ENCODE data around the gene NAV1.

Gene NAV1

GRCh38 chr1:201563941-201564340, 25.0 kb downstream of the NAV1 start:
- no peak for TF ChIP-seq FOXA1 (IDR thresholded peaks at IDR 0.05)
- TF ChIP-seq HDGF (IDR thresholded peaks at IDR 0.05; ENCODE audit: borderline replicate concordance) = no peak
- no peak for TF ChIP-seq BHLHE40 (IDR thresholded peaks at IDR 0.05; ENCODE audit: borderline replicate concordance)
- no peak for TF ChIP-seq ZNF384 (IDR thresholded peaks at IDR 0.05)
- no peak for TF ChIP-seq NFRKB (IDR thresholded peaks at IDR 0.05)
- no peak for TF ChIP-seq TARDBP (IDR thresholded peaks at IDR 0.05)
- TF ChIP-seq ELF4 (IDR thresholded peaks at IDR 0.05) = no peak
- no peak for TF ChIP-seq FOXM1 (IDR thresholded peaks at IDR 0.05; ENCODE audit: borderline replicate concordance)
- TF ChIP-seq SUZ12 (IDR thresholded peaks at IDR 0.05) = no peak
- no peak for TF ChIP-seq PKNOX1 (IDR thresholded peaks at IDR 0.05)
- TF ChIP-seq CTBP1 (IDR thresholded peaks at IDR 0.05; ENCODE audit: borderline replicate concordance) = no peak
- TF ChIP-seq ARNT (IDR thresholded peaks at IDR 0.05) = no peak
- no peak for TF ChIP-seq L3MBTL2 (conservative IDR thresholded peaks at IDR 0.05)
- no peak for TF ChIP-seq FOXK2 (IDR thresholded peaks at IDR 0.05)
- no peak for TF ChIP-seq SP1 (IDR thresholded peaks at IDR 0.05)
- no peak for TF ChIP-seq LEF1 (IDR thresholded peaks at IDR 0.05; ENCODE audit: borderline replicate concordance)
- ChIA-PET CTCF (interaction anchor here (3.0 kb wide), 1 partner anchor 140 kb away, joined by 7 read pairs; no protein-coding TSS in a partner anchor), POLR2A (no interaction called here)
- DNase-seq (ENCODE audit: extremely low spot score) = no peak

GRCh38 chr1:201565024-201565730, 26.2 kb downstream of the NAV1 start:
- POLR2A ChIA-PET = interaction anchor here (0.6 kb wide), 1 partner anchor 96 kb away, joined by 3 read pairs; no protein-coding TSS in a partner anchor
- no peak for TF ChIP-seq PKNOX1 (IDR thresholded peaks at IDR 0.05)
- TF ChIP-seq HDGF (IDR thresholded peaks at IDR 0.05; ENCODE audit: borderline replicate concordance) = no peak
- CTCF ChIA-PET = no interaction called here
- DNase-seq (ENCODE audit: extremely low spot score) = no peak

- no peak for TF ChIP-seq ELF4 (IDR thresholded peaks at IDR 0.05)
- TF ChIP-seq CTBP1 (IDR thresholded peaks at IDR 0.05; ENCODE audit: borderline replicate concordance) = no peak
- no peak for TF ChIP-seq FOXM1 (IDR thresholded peaks at IDR 0.05; ENCODE audit: borderline replicate concordance)
- TF ChIP-seq PKNOX1 (IDR thresholded peaks at IDR 0.05) = no peak
- CTCF ChIA-PET = no interaction called here
- no peak for DNase-seq (ENCODE audit: extremely low spot score)
- POLR2A ChIA-PET = no interaction called here
Observed at GRCh38 chr1:201565771-201566528, 27.0 kb downstream of the NAV1 start.

- DNase-seq (ENCODE audit: extremely low spot score) = no peak
- ChIA-PET CTCF (interaction anchor here (0.6 kb wide), 1 partner anchor 1271 kb away, joined by 3 read pairs; no protein-coding TSS in a partner anchor), POLR2A (no interaction called here)
- TF ChIP-seq PKNOX1 (IDR thresholded peaks at IDR 0.05) (no peak), NFRKB (IDR thresholded peaks at IDR 0.05) (no peak), FOXK2 (IDR thresholded peaks at IDR 0.05) (no peak), ZNF384 (IDR thresholded peaks at IDR 0.05) (no peak), CTBP1 (IDR thresholded peaks at IDR 0.05; ENCODE audit: borderline replicate concordance) (no peak), ARNT (IDR thresholded peaks at IDR 0.05) (no peak), HDGF (IDR thresholded peaks at IDR 0.05; ENCODE audit: borderline replicate concordance) (no peak), TARDBP (IDR thresholded peaks at IDR 0.05) (no peak), L3MBTL2 (conservative IDR thresholded peaks at IDR 0.05) (no peak), ELF4 (IDR thresholded peaks at IDR 0.05) (no peak), FOXM1 (IDR thresholded peaks at IDR 0.05; ENCODE audit: borderline replicate concordance) (no peak)
Observed at GRCh38 chr1:201566529-201566823, 27.5 kb downstream of the NAV1 start.

GRCh38 chr1:201566933-201567801, 28.2 kb downstream of the NAV1 start:
- no peak for DNase-seq (ENCODE audit: extremely low spot score)
- CTCF ChIA-PET = interaction anchor here (0.6 kb wide), 1 partner anchor 1271 kb away, joined by 3 read pairs; no protein-coding TSS in a partner anchor
- POLR2A ChIA-PET = no interaction called here
- TF ChIP-seq SP1 (IDR thresholded peaks at IDR 0.05) = no peak
- no peak for TF ChIP-seq ELF4 (IDR thresholded peaks at IDR 0.05)
- no peak for TF ChIP-seq ZNF384 (IDR thresholded peaks at IDR 0.05)
- no peak for TF ChIP-seq LEF1 (IDR thresholded peaks at IDR 0.05; ENCODE audit: borderline replicate concordance)
- no peak for TF ChIP-seq TARDBP (IDR thresholded peaks at IDR 0.05)
- no peak for TF ChIP-seq ARNT (IDR thresholded peaks at IDR 0.05)
- TF ChIP-seq FOXM1 (IDR thresholded peaks at IDR 0.05; ENCODE audit: borderline replicate concordance) = no peak
- no peak for TF ChIP-seq CTBP1 (IDR thresholded peaks at IDR 0.05; ENCODE audit: borderline replicate concordance)
- no peak for TF ChIP-seq HDGF (IDR thresholded peaks at IDR 0.05; ENCODE audit: borderline replicate concordance)
- TF ChIP-seq FOXA1 (IDR thresholded peaks at IDR 0.05) = no peak
- no peak for TF ChIP-seq NFRKB (IDR thresholded peaks at IDR 0.05)
- no peak for TF ChIP-seq SUZ12 (IDR thresholded peaks at IDR 0.05)
- TF ChIP-seq L3MBTL2 (conservative IDR thresholded peaks at IDR 0.05) = no peak
- TF ChIP-seq FOXK2 (IDR thresholded peaks at IDR 0.05) = no peak
- no peak for TF ChIP-seq PKNOX1 (IDR thresholded peaks at IDR 0.05)
- TF ChIP-seq BHLHE40 (IDR thresholded peaks at IDR 0.05; ENCODE audit: borderline replicate concordance) = no peak
